D721Med (cell line): ENCODE results near the gene ATXN7.

Experiments
- DNase-seq: peaks from one replicate; pipeline ENCODE4 v3.0.0; 2011; ENCODE audit warnings: low spot score; ENCODE audit not compliant: insufficient read length
- FAIRE-seq: peaks from 2 replicates; lab custom pipeline; 2011; peaks lifted over from hg19 to GRCh38; lab: Jason Lieb, UNC
- TF ChIP-seq, protein P1 (sequence below): IDR thresholded peaks from 2 replicates; pipeline ENCODE4 v1.5.1; 2012; ENCODE audit warnings: mild to moderate bottlenecking, control low read depth; ENCODE audit not compliant: insufficient read depth; ENCODE audit errors: missing control alignments

The ATXN7 gene

DNA sequence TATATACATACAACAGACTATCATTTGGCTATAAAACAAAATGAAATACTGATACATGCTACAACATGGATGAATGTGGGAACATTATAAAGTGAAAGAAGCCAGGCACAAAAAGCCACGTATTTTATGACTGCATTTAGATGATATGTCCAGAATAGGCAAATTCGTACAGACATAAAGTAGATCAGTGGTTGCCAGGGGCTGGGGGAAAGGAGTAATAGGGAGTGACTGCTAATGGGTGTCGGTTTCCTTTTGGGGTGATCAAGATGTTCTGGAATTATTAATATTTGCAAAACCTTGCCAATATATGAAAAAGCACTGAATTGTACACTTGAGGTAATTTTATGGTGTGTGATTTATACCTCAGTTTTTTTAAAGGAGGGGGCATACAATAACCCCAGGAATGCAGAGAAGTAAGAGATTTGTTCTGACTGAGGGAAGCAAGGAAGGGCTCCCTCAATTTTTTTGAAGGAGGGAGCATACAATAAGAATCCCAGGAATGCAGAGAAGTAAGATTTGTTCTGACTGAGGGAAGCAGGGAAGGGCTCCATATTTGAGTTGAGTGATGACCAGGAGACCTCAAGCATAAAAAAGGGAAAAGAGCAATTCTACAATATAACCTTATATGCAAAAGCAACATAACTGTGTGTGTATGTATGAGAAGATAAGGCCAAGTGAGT lies 153.4 kb downstream of the ATXN7 start:
- FAIRE-seq = no peak
- no peak for DNase-seq
- TF ChIP-seq, protein P1, sequence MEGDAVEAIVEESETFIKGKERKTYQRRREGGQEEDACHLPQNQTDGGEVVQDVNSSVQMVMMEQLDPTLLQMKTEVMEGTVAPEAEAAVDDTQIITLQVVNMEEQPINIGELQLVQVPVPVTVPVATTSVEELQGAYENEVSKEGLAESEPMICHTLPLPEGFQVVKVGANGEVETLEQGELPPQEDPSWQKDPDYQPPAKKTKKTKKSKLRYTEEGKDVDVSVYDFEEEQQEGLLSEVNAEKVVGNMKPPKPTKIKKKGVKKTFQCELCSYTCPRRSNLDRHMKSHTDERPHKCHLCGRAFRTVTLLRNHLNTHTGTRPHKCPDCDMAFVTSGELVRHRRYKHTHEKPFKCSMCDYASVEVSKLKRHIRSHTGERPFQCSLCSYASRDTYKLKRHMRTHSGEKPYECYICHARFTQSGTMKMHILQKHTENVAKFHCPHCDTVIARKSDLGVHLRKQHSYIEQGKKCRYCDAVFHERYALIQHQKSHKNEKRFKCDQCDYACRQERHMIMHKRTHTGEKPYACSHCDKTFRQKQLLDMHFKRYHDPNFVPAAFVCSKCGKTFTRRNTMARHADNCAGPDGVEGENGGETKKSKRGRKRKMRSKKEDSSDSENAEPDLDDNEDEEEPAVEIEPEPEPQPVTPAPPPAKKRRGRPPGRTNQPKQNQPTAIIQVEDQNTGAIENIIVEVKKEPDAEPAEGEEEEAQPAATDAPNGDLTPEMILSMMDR = no peak

DNA sequence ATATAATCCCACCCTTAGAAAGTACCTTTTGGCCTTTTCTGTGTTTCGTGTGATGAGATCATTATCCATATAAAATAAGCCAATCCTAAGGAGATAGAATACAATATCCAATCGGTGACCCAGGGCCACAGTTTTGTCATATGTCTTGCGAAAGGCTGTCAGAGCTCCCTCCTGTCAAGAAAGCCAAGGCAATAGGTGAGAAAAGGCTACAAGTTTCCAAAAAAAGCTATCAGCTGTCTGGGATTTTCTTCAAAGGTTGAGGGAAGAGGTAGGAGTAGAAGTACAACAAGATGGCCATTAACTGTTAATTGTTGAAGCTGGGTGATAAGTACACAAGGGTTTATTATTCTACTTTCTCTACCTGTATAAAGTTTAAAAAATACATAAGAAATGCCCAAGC lies 155.6 kb downstream of the ATXN7 start:
- no peak for FAIRE-seq
- TF ChIP-seq, protein P1 = no peak

DNA sequence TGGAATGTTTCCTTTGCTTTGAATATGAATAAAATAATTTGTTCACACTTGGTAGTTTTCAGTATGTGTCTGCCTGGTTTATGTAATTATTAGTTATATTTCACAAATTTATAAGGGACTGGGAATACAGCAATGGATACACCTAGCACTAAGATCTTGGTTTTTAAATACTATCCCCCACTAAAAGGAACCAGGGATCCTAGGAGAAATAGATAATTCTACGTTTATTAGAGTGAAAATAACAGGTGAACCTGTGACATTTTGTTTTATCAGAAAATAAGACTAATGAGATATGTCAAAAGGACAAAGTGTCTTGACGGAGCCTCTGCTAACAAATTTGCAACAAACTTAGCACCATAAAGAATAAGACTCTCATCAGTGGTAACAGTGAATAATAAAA lies 156.2 kb downstream of the ATXN7 start:
- FAIRE-seq = no peak
- TF ChIP-seq, protein P1 = no peak

More for the DNA sequence above, 155.6 kb downstream of the ATXN7 start:
- no peak for DNase-seq

DNA sequence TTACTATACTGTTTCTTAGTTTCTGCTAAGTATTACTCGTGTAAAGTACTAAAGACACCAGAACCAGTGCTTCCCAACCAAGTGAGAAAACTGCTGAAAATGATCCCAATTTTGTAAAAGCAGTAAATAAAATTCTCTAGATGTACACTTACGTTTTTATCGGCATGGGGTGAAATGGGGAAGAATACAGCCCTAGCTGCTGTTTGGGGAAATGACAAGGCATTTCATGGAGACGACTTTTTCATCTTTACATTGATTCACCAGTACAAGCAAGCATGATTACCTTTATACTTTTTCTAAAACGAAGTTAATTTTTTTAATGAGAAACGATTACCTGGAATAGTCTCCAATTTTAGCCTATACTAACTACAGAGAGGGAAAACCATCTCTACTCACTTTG lies 158.3 kb downstream of the ATXN7 start:
- TF ChIP-seq, protein P1 = no peak
- FAIRE-seq = no peak
- DNase-seq = no peak

More for the DNA sequence above, 156.2 kb downstream of the ATXN7 start:
- DNase-seq = no peak

DNA sequence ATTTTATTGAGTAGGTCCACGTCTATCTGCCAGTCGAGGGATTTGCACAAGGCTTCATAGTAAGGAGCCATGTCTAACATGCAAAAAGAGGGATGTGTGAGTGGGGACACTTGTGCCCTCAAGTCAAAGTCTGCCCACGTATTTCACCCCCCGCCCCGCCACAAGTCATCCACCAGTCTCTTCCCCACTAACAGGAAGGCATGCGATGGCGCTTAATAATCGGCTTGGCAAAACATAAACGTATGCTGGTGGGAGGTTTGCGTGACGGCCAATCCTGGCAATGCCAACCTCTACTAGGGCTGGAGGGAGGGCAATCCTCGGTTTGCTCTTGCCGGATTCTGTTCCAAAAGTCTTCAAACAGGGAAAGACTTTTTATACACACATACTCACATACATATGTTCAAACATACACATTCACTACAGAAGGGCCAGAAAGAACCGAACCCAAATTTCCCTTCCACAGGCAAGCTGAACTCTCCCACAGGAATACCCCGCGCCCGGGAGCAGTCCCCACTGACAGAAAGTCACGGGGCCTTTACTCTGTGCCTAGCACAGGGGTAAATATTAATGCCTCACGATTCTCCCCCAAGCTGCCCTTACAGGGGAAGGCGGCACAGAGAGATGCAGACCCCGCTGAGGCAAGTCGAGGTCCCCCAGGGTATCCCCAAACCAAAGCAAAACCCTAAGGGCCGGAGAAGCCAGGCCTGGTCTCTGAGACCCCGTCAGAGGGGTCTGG lies 159.0 kb downstream of the ATXN7 start:
- FAIRE-seq (no peak), DNase-seq (no peak)
- TF ChIP-seq, protein P1 = no peak

DNA sequence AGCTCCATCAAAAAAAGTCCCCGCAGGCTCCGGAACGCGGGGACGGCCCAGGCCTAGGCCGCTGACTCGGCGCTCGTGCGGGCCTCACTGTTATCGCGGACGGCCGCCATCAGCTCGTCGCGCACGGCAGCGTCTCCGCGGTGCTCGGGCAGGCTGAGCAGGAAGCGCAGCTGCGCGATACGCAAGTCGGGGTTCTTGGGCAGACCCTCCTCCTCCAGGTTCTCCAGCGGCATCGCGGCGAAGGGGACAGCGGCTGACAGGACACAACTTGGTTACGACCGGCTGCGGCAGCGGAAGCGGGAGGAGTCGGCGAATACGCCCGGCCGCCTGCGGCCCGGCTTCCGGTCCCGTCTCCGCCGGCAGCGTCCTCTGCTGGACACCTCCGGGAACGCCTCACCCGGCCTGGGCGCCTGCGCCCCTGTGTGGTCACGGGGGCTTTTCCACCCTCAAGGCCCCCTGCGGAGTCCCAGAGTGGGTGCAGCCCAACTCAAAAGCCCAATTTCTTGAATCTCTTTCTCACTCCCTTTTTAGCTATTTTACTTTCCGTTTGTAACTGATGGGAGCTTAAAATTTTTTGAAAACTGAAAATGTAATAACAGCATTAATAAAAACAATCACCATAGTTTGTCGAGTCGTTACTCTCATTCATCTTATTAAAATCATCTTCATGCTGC lies 159.7 kb downstream of the ATXN7 start, which contains the start of gene PSMD6:
PSMD6 (minus strand) TSS at position 308 of the 674 bp plus-strand sequence; CDS start at position 233, 75 bp downstream.
- DNase-seq (peak; percentile 44), FAIRE-seq (peak; percentile 73)
- TF ChIP-seq, protein P1 = peak; percentile 97
